MM.1S (cell line): Measurements from ENCODE around the gene CD48.

ENCODE experiments used
- DNase-seq: peaks from one replicate; pipeline ENCODE4 v3.0.0-alpha.2; 2015
- H2AFZ ChIP-seq: fragments of 300-600 bp; sonication (generic); 2 replicates; pipeline ENCODE4 v1.6.0; 2016; ENCODE audit warnings: antibody characterized with exemption, low read length
- H3F3A ChIP-seq: fragments of 300-600 bp; sonication (generic); 2 replicates; pipeline ENCODE4 v1.6.1; 2016; ENCODE audit warnings: mild to moderate bottlenecking, antibody characterized with exemption, low read length, moderate library complexity, mixed read lengths; ENCODE audit not compliant: insufficient read depth
- H3K27ac ChIP-seq: fragments of 300-600 bp; sonication (generic); 2 replicates; pipeline ENCODE4 v1.5.1; 2016; ENCODE audit warnings: mild to moderate bottlenecking, low read length
- H3K27me3 ChIP-seq: fragments of 300-600 bp; sonication (generic); replicated peaks from 2 replicates; pipeline ENCODE4 v1.6.0; 2016; ENCODE audit warnings: low read length; ENCODE audit not compliant: insufficient read depth
- H3K36me3 ChIP-seq: fragments of 300-600 bp; sonication (generic); replicated peaks from 2 replicates; pipeline ENCODE4 v1.6.1; 2016; ENCODE audit warnings: mild to moderate bottlenecking, low read length, mixed read lengths; ENCODE audit not compliant: insufficient read depth
- H3K4me1 ChIP-seq: fragments of 300-600 bp; sonication (generic); 2 replicates; pipeline ENCODE4 v1.6.1; 2016; ENCODE audit warnings: low read length, mixed read lengths
- H3K4me2 ChIP-seq: fragments of 300-600 bp; sonication (generic); 2 replicates; pipeline ENCODE4 v1.6.0; 2016; ENCODE audit warnings: low read depth, low read length
- H3K4me3 ChIP-seq: fragments of 300-600 bp; sonication (generic); 2 replicates; pipeline ENCODE4 v1.5.1; 2016; ENCODE audit warnings: low read length, mixed read lengths
- H3K79me2 ChIP-seq: fragments of 300-600 bp; sonication (generic); 2 replicates; pipeline ENCODE4 v1.6.1; 2016; ENCODE audit warnings: mixed run types, low read length, mixed read lengths
- H3K9ac ChIP-seq: fragments of 300-600 bp; sonication (generic); 2 replicates; pipeline ENCODE4 v1.6.1; 2016; ENCODE audit warnings: low read length, mixed read lengths
- H3K9me2 ChIP-seq: fragments of 300-600 bp; sonication (generic); replicated peaks from 2 replicates; pipeline ENCODE4 v1.6.1; 2016; ENCODE audit warnings: mild to moderate bottlenecking, low read length, mixed read lengths; ENCODE audit not compliant: insufficient read depth
- H3K9me3 ChIP-seq: fragments of 300-600 bp; sonication (generic); replicated peaks from 2 replicates; pipeline ENCODE4 v1.6.1; 2016; ENCODE audit warnings: mild to moderate bottlenecking, low read length, mixed read lengths; ENCODE audit not compliant: insufficient read depth
- H4K20me1 ChIP-seq: fragments of 300-600 bp; sonication (generic); 2 replicates; pipeline ENCODE4 v1.6.1; 2016; ENCODE audit warnings: mild to moderate bottlenecking, low read length, moderate library complexity, mixed read lengths; ENCODE audit not compliant: insufficient read depth
- CTCF ChIP-seq: fragments of 300-600 bp; sonication (generic); IDR thresholded peaks from 2 replicates; pipeline ENCODE4 v1.5.1; 2016; ENCODE audit warnings: antibody characterized with exemption, low read length, mixed read lengths
- EZH2 ChIP-seq: fragments of 300-600 bp; sonication (generic); optimal IDR thresholded peaks from 2 replicates; pipeline ENCODE3; 2017; ENCODE audit warnings: low read depth, mild to moderate bottlenecking, antibody characterized with exemption, low read length, mixed read lengths
- EZH2phosphoT487 ChIP-seq: fragments of 300-600 bp; sonication (generic); IDR thresholded peaks from 2 replicates; pipeline ENCODE4 v1.6.1; 2018; ENCODE audit warnings: antibody characterized with exemption, low read length

CD48 gene

GRCh38 chr1:160723332-160723731 lies 11.7 kb upstream of the CD48 start:
- no peak overlapping the region for H3K4me3 ChIP-seq
- H3K9me2 ChIP-seq: no peaks in the 10 kb centered on the region
- no peak overlapping the region for H2AFZ ChIP-seq
- H3F3A ChIP-seq: peaks cover 9% of the 10 kb centered on the region
- no peaks in the 10 kb centered on the region for H3K9me3 ChIP-seq
- H3K4me1 ChIP-seq: peaks cover 23% of the 10 kb centered on the region
- no peak overlapping the region for H3K9ac ChIP-seq
- no peak for DNase-seq
- H4K20me1 ChIP-seq: no peaks in the 10 kb centered on the region
- H3K36me3 ChIP-seq: no peaks in the 10 kb centered on the region
- H3K79me2 ChIP-seq: no peaks in the 10 kb centered on the region
- TF ChIP-seq EZH2 (no peak), EZH2phosphoT487 (no peak), CTCF (no peak)
- H3K27ac ChIP-seq: no peak overlapping the region
- no peaks in the 10 kb centered on the region for H3K27me3 ChIP-seq
- no peak overlapping the region for H3K4me2 ChIP-seq

DNA sequence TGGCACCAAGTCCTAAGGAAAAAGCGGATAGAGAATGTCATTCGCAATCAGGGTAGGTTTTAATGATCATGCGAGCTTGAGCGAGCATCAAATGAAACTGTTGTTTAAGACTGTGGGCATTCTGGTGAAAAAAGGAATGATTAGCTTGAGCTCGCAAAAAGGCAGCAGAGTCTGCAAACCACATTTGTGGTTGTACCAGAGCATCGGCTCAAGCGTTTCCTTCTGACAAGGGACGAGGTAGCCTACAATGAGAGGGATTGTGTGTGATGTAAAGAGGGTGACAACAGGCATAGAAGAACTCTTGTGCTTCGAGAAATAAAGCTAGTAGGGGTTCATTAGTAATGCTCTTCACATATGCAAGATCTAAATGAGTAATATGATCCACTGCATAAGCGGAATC lies 11.1 kb upstream of the CD48 start:
- no peak overlapping the region for H2AFZ ChIP-seq
- peaks cover 23% of the 10 kb centered on the region for H3K4me1 ChIP-seq
- no peak overlapping the region for H3K4me2 ChIP-seq

GRCh38 chr1:160721473-160721872 lies 9.9 kb upstream of the CD48 start:
- H3K9me2 ChIP-seq: no peaks in the 10 kb centered on the region
- H2AFZ ChIP-seq: no peak overlapping the region
- H3K79me2 ChIP-seq: no peaks in the 10 kb centered on the region
- H3K27me3 ChIP-seq: no peaks in the 10 kb centered on the region
- no peak overlapping the region for H3K4me3 ChIP-seq
- DNase-seq: no peak
- H4K20me1 ChIP-seq: no peaks in the 10 kb centered on the region
- no peaks in the 10 kb centered on the region for H3K36me3 ChIP-seq
- no peak overlapping the region for H3K9ac ChIP-seq
- no peaks in the 10 kb centered on the region for H3K9me3 ChIP-seq
- peaks cover 6% of the 10 kb centered on the region for H3F3A ChIP-seq
- TF ChIP-seq CTCF: no peak
- TF ChIP-seq EZH2: no peak
- TF ChIP-seq EZH2phosphoT487: no peak
- H3K27ac ChIP-seq: no peak overlapping the region
- H3K4me1 ChIP-seq: peaks cover 20% of the 10 kb centered on the region
- no peak overlapping the region for H3K4me2 ChIP-seq

More for the DNA sequence above, 11.1 kb upstream of the CD48 start:
- H4K20me1 ChIP-seq: no peaks in the 10 kb centered on the region
- H3K36me3 ChIP-seq: no peaks in the 10 kb centered on the region
- no peak for DNase-seq
- H3K79me2 ChIP-seq: no peaks in the 10 kb centered on the region
- H3K27me3 ChIP-seq: no peaks in the 10 kb centered on the region
- H3K27ac ChIP-seq: no peak overlapping the region
- no peaks in the 10 kb centered on the region for H3K9me3 ChIP-seq
- H3F3A ChIP-seq: peaks cover 9% of the 10 kb centered on the region
- no peak overlapping the region for H3K9ac ChIP-seq
- H3K4me3 ChIP-seq: no peak overlapping the region
- H3K9me2 ChIP-seq: no peaks in the 10 kb centered on the region
- TF ChIP-seq CTCF: no peak
- TF ChIP-seq EZH2: no peak
- TF ChIP-seq EZH2phosphoT487: no peak
